GM12878 (cell line): ENCODE measurements around the gene ANXA4.

Experiments
- CREM ChIP-seq: IDR thresholded peaks from 2 replicates; pipeline ENCODE4 v1.6.1; 2014; ENCODE audit warnings: antibody characterized with exemption, low read depth
- JUND ChIP-seq: IDR thresholded peaks from 2 replicates; pipeline ENCODE4 v1.6.1; 2012; ENCODE audit warnings: low read depth, mild to moderate bottlenecking, low read length, improper control_type of control experiment, moderate library complexity
- MEF2A ChIP-seq: IDR thresholded peaks from 2 replicates; pipeline ENCODE4 v1.6.1; 2011; ENCODE audit warnings: low read depth, mild to moderate bottlenecking, low read length, moderate library complexity; ENCODE audit not compliant: insufficient read depth
- POLR2A ChIP-seq: IDR thresholded peaks from 2 replicates; pipeline ENCODE4 v1.6.1; 2011; ENCODE audit warnings: low read depth, mild to moderate bottlenecking, low read length
- SP1 ChIP-seq: IDR thresholded peaks from one replicate; pipeline ENCODE4 v1.6.1; 2011; ENCODE audit warnings: low read depth, low read length
- TARDBP ChIP-seq: IDR thresholded peaks from 2 replicates; pipeline ENCODE4 v1.6.1; 2016; ENCODE audit warnings: borderline replicate concordance
- TCF12 ChIP-seq: IDR thresholded peaks from 2 replicates; pipeline ENCODE4 v1.6.1; 2011; ENCODE audit warnings: low read depth, mild to moderate bottlenecking, low read length
- ZNF274 ChIP-seq: IDR thresholded peaks from one replicate; pipeline ENCODE4 v1.8.0; 2011; ENCODE audit not compliant: insufficient read length, insufficient read depth
- TF ChIP-seq, protein P1 (sequence below), 3 experiments: IDR thresholded peaks in 2 of 3; conservative IDR thresholded peaks in 1 of 3; 2 replicates each; pipeline ENCODE4 v1.5.1; 2011; ENCODE audit warnings: low read depth in 3 of 3, low read length in 3 of 3, mild to moderate bottlenecking in 3 of 3, control low read depth in 2 of 3, moderate library complexity in 2 of 3, inconsistent platforms in 1 of 3, mixed read lengths in 1 of 3; ENCODE audit not compliant: control insufficient read depth in 2 of 3, insufficient read depth in 1 of 3; ENCODE audit errors: extremely low read depth in 1 of 3
- TF ChIP-seq, protein P2 (sequence below): IDR thresholded peaks from 2 replicates; pipeline ENCODE4 v1.6.1; 2012; ENCODE audit warnings: low read depth, low read length, improper control_type of control experiment
- TF ChIP-seq, protein P3 (sequence below): fragments of 450-650 bp; IDR thresholded peaks from 2 replicates; pipeline ENCODE4 v1.6.1; 2017; ENCODE audit warnings: mild to moderate bottlenecking, low read depth, inconsistent platforms; ENCODE audit not compliant: poor library complexity, severe bottlenecking

DNA sequence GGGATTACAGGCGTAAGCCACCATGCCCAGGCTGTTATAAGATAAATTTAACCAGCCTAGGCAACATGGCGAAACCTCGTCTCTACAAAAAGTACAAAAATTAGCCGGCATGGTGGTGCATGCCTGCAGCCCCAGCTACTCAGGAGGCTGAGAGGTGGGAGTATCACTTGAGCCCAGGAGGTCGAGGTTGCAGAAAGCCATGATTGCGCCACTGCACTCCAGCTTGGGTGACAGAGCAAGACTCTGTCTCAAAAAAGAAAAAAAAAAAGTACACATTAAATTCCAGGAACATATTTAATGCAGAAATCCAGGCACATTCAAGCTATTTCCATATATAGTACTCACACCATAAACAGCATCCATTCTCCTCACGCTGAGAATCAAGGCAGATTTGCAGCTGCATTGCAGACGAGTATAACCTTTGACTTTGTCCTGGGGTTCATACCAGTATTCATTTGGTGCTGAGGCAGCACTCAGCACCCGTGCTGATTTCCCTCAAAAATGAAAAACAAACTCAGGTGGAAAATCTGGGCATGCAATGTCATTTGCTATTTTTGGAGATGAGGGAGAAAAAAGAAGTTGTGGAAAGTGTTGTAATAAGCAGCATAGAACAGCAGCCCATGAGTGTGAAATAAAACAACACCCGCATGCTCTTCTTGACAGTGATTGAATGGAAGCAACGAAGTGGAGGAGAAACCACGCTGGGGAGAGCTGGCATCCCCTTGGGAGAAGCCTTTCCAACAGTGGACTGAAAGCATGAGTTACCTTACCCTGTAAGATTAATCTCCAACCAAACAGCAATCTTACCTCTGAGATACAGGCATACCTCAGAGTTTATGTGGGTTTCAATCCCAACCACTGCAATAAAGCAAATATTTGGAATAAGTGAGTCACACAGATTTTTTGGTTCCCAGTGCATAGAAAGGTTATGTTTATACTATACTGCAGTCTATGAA is 46.8 kb upstream of the ANXA4 start:
- no peak for TF ChIP-seq TCF12
- no peak for TF ChIP-seq MEF2A
- no peak for TF ChIP-seq POLR2A
- TF ChIP-seq, protein P1, sequence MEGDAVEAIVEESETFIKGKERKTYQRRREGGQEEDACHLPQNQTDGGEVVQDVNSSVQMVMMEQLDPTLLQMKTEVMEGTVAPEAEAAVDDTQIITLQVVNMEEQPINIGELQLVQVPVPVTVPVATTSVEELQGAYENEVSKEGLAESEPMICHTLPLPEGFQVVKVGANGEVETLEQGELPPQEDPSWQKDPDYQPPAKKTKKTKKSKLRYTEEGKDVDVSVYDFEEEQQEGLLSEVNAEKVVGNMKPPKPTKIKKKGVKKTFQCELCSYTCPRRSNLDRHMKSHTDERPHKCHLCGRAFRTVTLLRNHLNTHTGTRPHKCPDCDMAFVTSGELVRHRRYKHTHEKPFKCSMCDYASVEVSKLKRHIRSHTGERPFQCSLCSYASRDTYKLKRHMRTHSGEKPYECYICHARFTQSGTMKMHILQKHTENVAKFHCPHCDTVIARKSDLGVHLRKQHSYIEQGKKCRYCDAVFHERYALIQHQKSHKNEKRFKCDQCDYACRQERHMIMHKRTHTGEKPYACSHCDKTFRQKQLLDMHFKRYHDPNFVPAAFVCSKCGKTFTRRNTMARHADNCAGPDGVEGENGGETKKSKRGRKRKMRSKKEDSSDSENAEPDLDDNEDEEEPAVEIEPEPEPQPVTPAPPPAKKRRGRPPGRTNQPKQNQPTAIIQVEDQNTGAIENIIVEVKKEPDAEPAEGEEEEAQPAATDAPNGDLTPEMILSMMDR (IDR thresholded peaks at IDR 0.05 in 2 of 3, conservative IDR thresholded peaks at IDR 0.05 in 1 of 3; ENCODE audit: control insufficient read depth in 2 of 3, extremely low read depth in 1 of 3, insufficient read depth in 1 of 3, low read depth in 3 of 3, low read length in 3 of 3), result no peak
- TF ChIP-seq TARDBP, result no peak
- TF ChIP-seq, protein P2, sequence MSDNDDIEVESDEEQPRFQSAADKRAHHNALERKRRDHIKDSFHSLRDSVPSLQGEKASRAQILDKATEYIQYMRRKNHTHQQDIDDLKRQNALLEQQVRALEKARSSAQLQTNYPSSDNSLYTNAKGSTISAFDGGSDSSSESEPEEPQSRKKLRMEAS, result no peak
- TF ChIP-seq JUND, result no peak
- TF ChIP-seq SP1, result no peak
- no peak for TF ChIP-seq CREM
- TF ChIP-seq, protein P3, sequence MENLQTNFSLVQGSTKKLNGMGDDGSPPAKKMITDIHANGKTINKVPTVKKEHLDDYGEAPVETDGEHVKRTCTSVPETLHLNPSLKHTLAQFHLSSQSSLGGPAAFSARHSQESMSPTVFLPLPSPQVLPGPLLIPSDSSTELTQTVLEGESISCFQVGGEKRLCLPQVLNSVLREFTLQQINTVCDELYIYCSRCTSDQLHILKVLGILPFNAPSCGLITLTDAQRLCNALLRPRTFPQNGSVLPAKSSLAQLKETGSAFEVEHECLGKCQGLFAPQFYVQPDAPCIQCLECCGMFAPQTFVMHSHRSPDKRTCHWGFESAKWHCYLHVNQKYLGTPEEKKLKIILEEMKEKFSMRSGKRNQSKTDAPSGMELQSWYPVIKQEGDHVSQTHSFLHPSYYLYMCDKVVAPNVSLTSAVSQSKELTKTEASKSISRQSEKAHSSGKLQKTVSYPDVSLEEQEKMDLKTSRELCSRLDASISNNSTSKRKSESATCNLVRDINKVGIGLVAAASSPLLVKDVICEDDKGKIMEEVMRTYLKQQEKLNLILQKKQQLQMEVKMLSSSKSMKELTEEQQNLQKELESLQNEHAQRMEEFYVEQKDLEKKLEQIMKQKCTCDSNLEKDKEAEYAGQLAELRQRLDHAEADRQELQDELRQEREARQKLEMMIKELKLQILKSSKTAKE, result no peak
- TF ChIP-seq ZNF274, result no peak
